Progenitor cell of endocrine pancreas (in vitro differentiated cells): ENCODE measurements around the gene GMPS. TPM values are rescaled to one million over a fixed set of nuclear protein-coding genes. Genes with fewer than 3 reads are reported as not detected.

Experiments
- DNase-seq: peaks from one replicate; pipeline ENCODE4 v3.0.0; 2021; ENCODE audit warnings: low spot score; ENCODE audit not compliant: unreplicated experiment
- H3K27ac Mint-ChIP-seq: 2 replicates; pipeline ENCODE4 v1.8.0; 2021; ENCODE audit warnings: mild to moderate bottlenecking, moderate library complexity, mixed read lengths
- H3K27me3 Mint-ChIP-seq: 2 replicates; pipeline ENCODE4 v1.8.0; 2021; ENCODE audit warnings: mixed read lengths
- H3K36me3 Mint-ChIP-seq: 2 replicates; pipeline ENCODE4 v1.8.0; 2022; ENCODE audit warnings: mixed read lengths; ENCODE audit not compliant: insufficient read depth
- H3K4me1 Mint-ChIP-seq: 2 replicates; pipeline ENCODE4 v1.8.0; 2021; ENCODE audit warnings: low read depth, mixed read lengths
- H3K4me3 Mint-ChIP-seq: 2 replicates; pipeline ENCODE4 v1.8.0; 2021; ENCODE audit warnings: low read depth, mild to moderate bottlenecking, moderate library complexity, mixed read lengths
- H3K9me3 Mint-ChIP-seq: 2 replicates; pipeline ENCODE4 v1.8.0; 2021; ENCODE audit warnings: low read depth, mixed read lengths
- total RNA-seq: library from RNA; stranded (reverse); gene quantifications from 2 replicates; pipeline ENCODE4 v1.2.1, GENCODE V29; 2021
- TF ChIP-seq, protein P1 (sequence below): fragments of 200-600 bp; sonication (generic); IDR thresholded peaks from one replicate; pipeline ENCODE4 v1.5.0; 2021; ENCODE audit warnings: antibody characterized with exemption, mild to moderate bottlenecking; ENCODE audit not compliant: unreplicated experiment

Gene GMPS
- total RNA-seq, 1 donor from 2014 or later: 76.0 TPM

DNA sequence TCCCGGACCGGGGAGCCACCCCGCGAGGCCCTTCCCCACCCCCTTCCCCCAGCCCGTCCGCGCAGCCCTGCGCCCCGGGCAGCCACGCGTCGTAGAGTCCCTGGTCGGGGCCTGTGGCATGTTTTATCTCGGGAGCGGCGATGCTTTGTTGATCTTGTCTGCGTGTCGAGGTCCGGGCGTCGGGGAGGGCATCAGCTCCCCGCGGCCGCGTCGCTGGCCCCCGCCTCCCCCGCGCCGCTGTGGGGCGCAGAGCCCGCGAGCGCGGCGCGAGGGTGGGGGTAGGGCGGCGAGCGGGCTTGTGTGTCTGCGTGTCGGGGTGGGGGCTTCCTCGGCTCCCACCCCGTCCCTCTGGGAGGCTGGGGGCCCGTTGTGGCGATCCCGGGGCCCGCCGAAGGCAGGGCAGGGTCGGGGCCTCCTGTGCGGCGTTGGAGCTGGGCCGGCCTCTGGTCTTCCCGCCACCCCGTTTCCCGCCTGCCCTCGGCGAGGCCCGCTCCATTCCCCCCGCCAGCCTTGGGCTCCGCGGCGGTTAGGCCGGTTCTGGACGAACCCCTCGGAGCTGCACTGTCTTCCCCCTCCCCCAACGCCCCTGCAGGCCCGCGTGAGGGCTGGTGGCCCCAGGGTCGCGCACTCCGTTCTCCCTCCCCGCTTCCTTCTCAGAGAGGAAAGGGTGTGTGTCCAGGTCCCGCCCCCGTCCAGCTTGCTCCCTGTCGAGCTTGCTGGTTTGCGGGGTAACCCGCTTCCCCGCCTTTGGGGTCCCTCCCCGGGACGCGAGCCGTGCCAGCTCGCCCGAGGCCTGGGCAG, 695 bp downstream of the GMPS start:
- H3K27me3 Mint-ChIP-seq: no peaks in the 10 kb centered on the region
- peaks cover 23% of the 10 kb centered on the region for H3K4me1 Mint-ChIP-seq
- peak overlapping the region; percentile 94 for H3K27ac Mint-ChIP-seq
- DNase-seq: peak; percentile 44
- no peaks in the 10 kb centered on the region for H3K9me3 Mint-ChIP-seq
- H3K36me3 Mint-ChIP-seq: no peaks in the 10 kb centered on the region
- H3K4me3 Mint-ChIP-seq: peak overlapping the region; percentile 92
- TF ChIP-seq, protein P1, sequence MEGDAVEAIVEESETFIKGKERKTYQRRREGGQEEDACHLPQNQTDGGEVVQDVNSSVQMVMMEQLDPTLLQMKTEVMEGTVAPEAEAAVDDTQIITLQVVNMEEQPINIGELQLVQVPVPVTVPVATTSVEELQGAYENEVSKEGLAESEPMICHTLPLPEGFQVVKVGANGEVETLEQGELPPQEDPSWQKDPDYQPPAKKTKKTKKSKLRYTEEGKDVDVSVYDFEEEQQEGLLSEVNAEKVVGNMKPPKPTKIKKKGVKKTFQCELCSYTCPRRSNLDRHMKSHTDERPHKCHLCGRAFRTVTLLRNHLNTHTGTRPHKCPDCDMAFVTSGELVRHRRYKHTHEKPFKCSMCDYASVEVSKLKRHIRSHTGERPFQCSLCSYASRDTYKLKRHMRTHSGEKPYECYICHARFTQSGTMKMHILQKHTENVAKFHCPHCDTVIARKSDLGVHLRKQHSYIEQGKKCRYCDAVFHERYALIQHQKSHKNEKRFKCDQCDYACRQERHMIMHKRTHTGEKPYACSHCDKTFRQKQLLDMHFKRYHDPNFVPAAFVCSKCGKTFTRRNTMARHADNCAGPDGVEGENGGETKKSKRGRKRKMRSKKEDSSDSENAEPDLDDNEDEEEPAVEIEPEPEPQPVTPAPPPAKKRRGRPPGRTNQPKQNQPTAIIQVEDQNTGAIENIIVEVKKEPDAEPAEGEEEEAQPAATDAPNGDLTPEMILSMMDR: no peak

DNA sequence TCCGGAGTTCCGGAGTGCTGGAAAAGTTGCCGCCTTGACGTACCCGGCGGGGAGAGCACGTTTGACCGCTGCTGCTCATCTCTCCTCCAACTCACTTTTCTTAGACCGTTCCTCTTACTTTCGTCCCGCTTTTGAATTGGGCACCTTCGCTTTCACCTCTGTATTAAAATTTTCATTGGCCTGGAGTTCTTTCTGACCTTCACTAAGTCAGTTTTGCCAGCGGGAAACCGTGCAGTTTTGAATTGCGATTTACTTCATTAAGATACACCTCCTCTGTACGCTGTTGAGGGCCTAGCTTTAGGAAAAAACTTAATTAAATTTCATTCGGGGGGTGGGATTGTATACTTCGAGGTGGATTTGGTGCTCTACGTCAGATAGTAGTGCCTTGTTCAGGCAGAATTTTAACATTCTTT, 1.3 kb downstream of the GMPS start:
- DNase-seq: no peak
- no peaks in the 10 kb centered on the region for H3K27me3 Mint-ChIP-seq
- no peaks in the 10 kb centered on the region for H3K36me3 Mint-ChIP-seq
- H3K9me3 Mint-ChIP-seq: no peaks in the 10 kb centered on the region
- H3K4me1 Mint-ChIP-seq: peaks cover 24% of the 10 kb centered on the region
- peak overlapping the region; percentile 94 for H3K27ac Mint-ChIP-seq
- H3K4me3 Mint-ChIP-seq: peak overlapping the region; percentile 92
- TF ChIP-seq, protein P1: no peak

DNA sequence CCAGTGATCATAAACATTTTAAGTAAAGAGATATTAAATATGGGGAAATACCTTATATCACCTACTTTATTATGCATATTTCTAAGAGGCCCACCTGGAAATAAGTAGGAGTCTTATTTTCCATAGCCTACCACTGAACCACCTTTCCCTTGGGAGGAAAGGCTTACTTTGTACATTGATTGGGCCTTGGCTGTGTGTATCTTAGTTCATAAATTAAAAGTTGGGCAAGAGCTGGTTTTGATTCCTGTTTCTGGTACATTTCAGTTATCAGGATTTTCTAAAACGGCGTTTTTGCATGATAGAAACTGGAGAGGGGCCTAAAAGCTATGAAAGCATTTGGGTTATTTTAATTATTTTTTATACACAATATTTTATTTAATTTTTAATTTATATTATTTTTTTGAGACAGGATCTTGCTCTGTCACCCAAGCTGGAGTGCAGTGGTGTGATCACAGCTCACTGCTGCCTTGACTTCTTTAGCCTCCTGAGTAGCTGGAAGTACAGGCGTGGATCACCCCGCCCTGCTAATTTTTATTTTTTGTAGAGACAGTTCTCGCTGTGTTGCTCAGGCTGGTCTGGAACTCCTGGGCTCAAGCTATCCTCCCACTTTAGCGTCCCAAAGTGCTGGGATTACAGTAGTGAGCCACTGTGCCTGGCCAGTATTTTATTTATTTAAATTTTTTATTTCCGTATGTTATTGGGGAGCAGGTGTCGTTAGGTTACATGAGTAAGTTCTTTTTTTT, 2.6 kb downstream of the GMPS start:
- Mint-ChIP-seq H3K27me3 (no peaks in the 10 kb centered on the region), H3K36me3 (no peaks in the 10 kb centered on the region), H3K4me1 (peaks cover 24% of the 10 kb centered on the region), H3K4me3 (peak overlapping the region; percentile 92), H3K27ac (peak overlapping the region; percentile 87), H3K9me3 (no peaks in the 10 kb centered on the region)
- DNase-seq: no peak
- TF ChIP-seq, protein P1: no peak

DNA sequence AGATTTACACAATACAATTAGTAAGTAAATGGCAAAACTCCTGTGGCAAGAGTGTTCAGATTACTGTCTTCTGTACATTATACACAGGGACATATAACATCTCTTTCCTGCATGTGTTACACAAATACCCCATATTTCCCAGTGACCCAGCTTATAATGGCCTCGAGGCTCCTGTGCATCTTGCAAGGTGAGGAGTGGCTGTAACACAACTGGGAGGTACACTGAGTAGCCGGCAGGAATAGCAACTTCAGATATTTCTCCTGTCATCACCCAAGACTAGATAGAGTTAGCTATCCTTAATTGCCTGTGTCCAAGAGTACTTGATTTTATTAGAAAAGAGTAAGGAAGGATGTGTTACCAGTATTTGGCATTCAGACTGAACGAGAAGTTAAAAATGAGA, 5.6 kb downstream of the GMPS start:
- no peaks in the 10 kb centered on the region for H3K36me3 Mint-ChIP-seq
- no peaks in the 10 kb centered on the region for H3K27me3 Mint-ChIP-seq
- TF ChIP-seq, protein P1: no peak
- peak overlapping the region; percentile 18 for H3K27ac Mint-ChIP-seq
- no peak for DNase-seq
- no peak overlapping the region for H3K4me3 Mint-ChIP-seq
- no peaks in the 10 kb centered on the region for H3K9me3 Mint-ChIP-seq
- H3K4me1 Mint-ChIP-seq: peaks cover 19% of the 10 kb centered on the region

DNA sequence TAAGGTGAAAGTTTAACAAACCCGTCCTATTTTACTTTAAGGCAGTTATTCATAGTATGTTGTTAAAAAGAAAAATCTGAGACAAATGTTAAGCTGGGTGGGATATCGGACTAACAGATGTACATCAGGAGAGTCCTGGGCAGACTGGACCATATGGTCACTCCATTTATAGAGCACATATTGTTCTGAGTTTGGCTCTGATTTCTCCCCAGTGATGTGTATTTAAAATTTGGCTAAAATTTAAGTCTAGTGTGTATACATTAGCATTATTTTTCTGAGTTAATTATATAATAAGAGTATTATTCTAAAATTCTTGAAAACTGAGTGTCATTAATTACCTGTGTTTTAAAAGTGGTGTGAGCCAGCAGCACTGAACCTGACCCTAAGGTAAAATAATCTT, 6.1 kb downstream of the GMPS start:
- H3K36me3 Mint-ChIP-seq: no peaks in the 10 kb centered on the region
- no peak overlapping the region for H3K4me3 Mint-ChIP-seq
- TF ChIP-seq, protein P1: no peak
- no peak overlapping the region for H3K27ac Mint-ChIP-seq
- no peaks in the 10 kb centered on the region for H3K9me3 Mint-ChIP-seq
- DNase-seq: no peak
- no peaks in the 10 kb centered on the region for H3K27me3 Mint-ChIP-seq
- peaks cover 19% of the 10 kb centered on the region for H3K4me1 Mint-ChIP-seq
